IMR-90 (cell line): Measurements from ENCODE around the gene STX2. TPM values are rescaled to one million over a fixed set of nuclear protein-coding genes. Genes with fewer than 3 reads are reported as not detected.

ENCODE experiments used
- ATAC-seq: fragments of 200-7000 bp; cut with Tn5 transposase; 2 replicates; pipeline ENCODE4 v1.9.1; 2020; ENCODE audit warnings: low read depth, mild to moderate bottlenecking, moderate library complexity
- BruUV-seq: library from RNA; stranded (reverse); fragments of 400-500 nt; replicated peaks from 2 replicates; lab custom pipeline; 2021; lab: Mats Ljungman, UMichigan
- CTCF ChIA-PET: fragments of 300-600 bp; formaldehyde crosslinking; extraction: SDS; loops from one replicate; lab custom pipeline; 2021; ENCODE audit warnings: antibody characterized with exemption; lab: Yijun Ruan, JAX
- POLR2A ChIA-PET: fragments of 300-600 bp; sonication (Branson Sonifier 250); formaldehyde crosslinking; loops from one replicate; lab custom pipeline; 2022; ENCODE audit warnings: antibody characterized with exemption; ENCODE audit not compliant: unreplicated experiment; lab: Charles Lee
- DNase-seq: peaks from one replicate; pipeline ENCODE4 v3.0.0; 2013
- H2AFZ ChIP-seq: replicated peaks from 2 replicates; pipeline ENCODE3; 2013; ENCODE audit warnings: low read length, mild to moderate bottlenecking; ENCODE audit not compliant: poor library complexity
- H2AK5ac ChIP-seq: 2 replicates; pipeline ENCODE4 v1.6.1; 2013; ENCODE audit warnings: low read depth, low read length, inconsistent platforms
- H2AK9ac ChIP-seq: replicated peaks from 2 replicates; pipeline ENCODE3; 2013; ENCODE audit warnings: mild to moderate bottlenecking, low read depth, low read length, moderate library complexity; ENCODE audit not compliant: poor library complexity
- H2BK120ac ChIP-seq: 2 replicates; pipeline ENCODE4 v1.6.1; 2013; ENCODE audit warnings: low read depth, low read length, inconsistent platforms
- H2BK15ac ChIP-seq: 3 replicates; pipeline ENCODE4 v1.6.1; 2013; ENCODE audit warnings: low read depth, low read length, inconsistent platforms
- H2BK20ac ChIP-seq: 2 replicates; pipeline ENCODE4 v1.6.1; 2013; ENCODE audit warnings: low read depth, mild to moderate bottlenecking, inconsistent platforms, low read length, moderate library complexity
- H2BK5ac ChIP-seq: 2 replicates; pipeline ENCODE4 v1.6.1; 2013; ENCODE audit warnings: mild to moderate bottlenecking, low read depth, low read length, inconsistent platforms; ENCODE audit not compliant: poor library complexity, severe bottlenecking
- H3K14ac ChIP-seq: replicated peaks from 2 replicates; pipeline ENCODE4 v1.6.1; 2013; ENCODE audit warnings: low read depth, low read length, inconsistent platforms
- H3K18ac ChIP-seq: 2 replicates; pipeline ENCODE4 v1.6.1; 2013; ENCODE audit warnings: low read depth, low read length, control low read depth
- H3K23ac ChIP-seq: 2 replicates; pipeline ENCODE4 v1.6.1; 2013; ENCODE audit warnings: low read depth, low read length, inconsistent platforms
- H3K27ac ChIP-seq: 2 replicates; pipeline ENCODE4 v1.5.1; 2013; ENCODE audit warnings: mild to moderate bottlenecking, control low read depth, low read length; ENCODE audit not compliant: insufficient read depth
- H3K27me3 ChIP-seq: 2 replicates; pipeline ENCODE4 v1.6.1; 2013; ENCODE audit warnings: low read length; ENCODE audit not compliant: control insufficient read depth, insufficient read depth
- H3K36me3 ChIP-seq: 2 replicates; pipeline ENCODE4 v1.6.1; 2013; ENCODE audit warnings: low read length, mixed read lengths; ENCODE audit not compliant: control insufficient read depth, insufficient read depth
- H3K4ac ChIP-seq: 2 replicates; pipeline ENCODE4 v1.6.1; 2013; ENCODE audit warnings: low read depth, low read length, inconsistent platforms
- H3K4me1 ChIP-seq: 2 replicates; pipeline ENCODE4 v1.6.1; 2013; ENCODE audit warnings: low read length, mixed read lengths; ENCODE audit not compliant: control insufficient read depth, insufficient read depth
- H3K4me2 ChIP-seq: 2 replicates; pipeline ENCODE4 v1.6.1; 2013; ENCODE audit warnings: low read depth, mild to moderate bottlenecking, control low read depth, low read length, moderate library complexity
- H3K4me3 ChIP-seq: 2 replicates; pipeline ENCODE4 v1.5.1; 2013; ENCODE audit warnings: low read depth, mild to moderate bottlenecking, control low read depth, low read length, moderate library complexity; ENCODE audit not compliant: insufficient read depth
- H3K56ac ChIP-seq: 2 replicates; pipeline ENCODE4 v1.6.1; 2013; ENCODE audit warnings: low read length, inconsistent platforms; ENCODE audit not compliant: insufficient read depth; ENCODE audit errors: extremely low read depth
- H3K79me1 ChIP-seq, 2 experiments: 2 replicates each; pipeline ENCODE4 v1.6.1; 2013; ENCODE audit warnings: low read length in 2 of 2, inconsistent platforms in 1 of 2, low read depth in 1 of 2
- H3K9ac ChIP-seq: 2 replicates; pipeline ENCODE4 v1.6.1; 2013; ENCODE audit warnings: low read depth, low read length, control low read depth
- H3K9me1 ChIP-seq: 2 replicates; pipeline ENCODE4 v1.6.1; 2013; ENCODE audit warnings: low read length, inconsistent platforms; ENCODE audit not compliant: insufficient read depth
- H3K9me3 ChIP-seq: 2 replicates; pipeline ENCODE4 v1.6.1; 2013; ENCODE audit warnings: low read length; ENCODE audit not compliant: control insufficient read depth, insufficient read depth
- H4K20me1 ChIP-seq: 2 replicates; pipeline ENCODE4 v1.6.1; 2013; ENCODE audit warnings: low read length, inconsistent platforms; ENCODE audit not compliant: insufficient read depth
- H4K5ac ChIP-seq: 2 replicates; pipeline ENCODE4 v1.6.1; 2013; ENCODE audit warnings: mild to moderate bottlenecking, low read depth, low read length, control low read depth
- H4K8ac ChIP-seq, 2 experiments: 2 replicates each; pipeline ENCODE4 v1.6.1; 2013; ENCODE audit warnings: low read depth in 2 of 2, low read length in 2 of 2, control low read depth in 1 of 2, inconsistent platforms in 1 of 2
- H4K91ac ChIP-seq: 2 replicates; pipeline ENCODE4 v1.6.1; 2013; ENCODE audit warnings: low read depth, low read length, inconsistent platforms; ENCODE audit not compliant: insufficient read depth
- BHLHE40 ChIP-seq: fragments of 150-350 bp; IDR thresholded peaks from 2 replicates; pipeline ENCODE4 v1.6.1; 2016; ENCODE audit warnings: mild to moderate bottlenecking, low read depth, low read length
- CEBPB ChIP-seq: IDR thresholded peaks from 2 replicates; pipeline ENCODE4 v1.6.1; 2012; ENCODE audit warnings: low read depth, low read length, improper control_type of control experiment
- CHD1 ChIP-seq: IDR thresholded peaks from 2 replicates; pipeline ENCODE4 v1.6.1; 2012; ENCODE audit warnings: low read depth, low read length, improper control_type of control experiment
- CTCF ChIP-seq: conservative IDR thresholded peaks from 2 replicates; pipeline ENCODE4 v1.5.1; 2012; ENCODE audit warnings: mild to moderate bottlenecking, low read depth, low read length, improper control_type of control experiment
- FOS ChIP-seq: fragments of 150-350 bp; IDR thresholded peaks from 2 replicates; pipeline ENCODE4 v1.6.1; 2016; ENCODE audit warnings: low read depth, low read length
- MAFK ChIP-seq: IDR thresholded peaks from 2 replicates; pipeline ENCODE4 v1.6.1; 2012; ENCODE audit warnings: low read depth, low read length, improper control_type of control experiment
- MAZ ChIP-seq: IDR thresholded peaks from 2 replicates; pipeline ENCODE4 v1.6.1; 2012; ENCODE audit warnings: low read depth, mild to moderate bottlenecking, low read length, improper control_type of control experiment, moderate library complexity, borderline replicate concordance
- MXI1 ChIP-seq: IDR thresholded peaks from 2 replicates; pipeline ENCODE4 v1.6.1; 2012; ENCODE audit warnings: low read depth, mild to moderate bottlenecking, low read length, moderate library complexity, borderline replicate concordance
- NFE2L2 ChIP-seq: fragments of 150-350 bp; IDR thresholded peaks from 2 replicates; pipeline ENCODE4 v1.6.1; 2016; ENCODE audit warnings: low read depth, mild to moderate bottlenecking, low read length
- POLR2A ChIP-seq: IDR thresholded peaks from 2 replicates; pipeline ENCODE4 v1.6.1; 2012; ENCODE audit warnings: mild to moderate bottlenecking, low read depth, low read length
- RAD21 ChIP-seq: IDR thresholded peaks from 2 replicates; pipeline ENCODE4 v1.6.1; 2012; ENCODE audit warnings: low read length, improper control_type of control experiment
- RFX5 ChIP-seq: IDR thresholded peaks from 2 replicates; pipeline ENCODE4 v1.8.0; 2012; ENCODE audit warnings: low read depth, mild to moderate bottlenecking, low read length, moderate library complexity
- SMC3 ChIP-seq: fragments of 150-350 bp; IDR thresholded peaks from 2 replicates; pipeline ENCODE4 v1.6.1; 2016; ENCODE audit warnings: low read depth, mild to moderate bottlenecking, antibody characterized with exemption, low read length, moderate library complexity
- WGBS, 2 experiments: methylation state at CpG; one replicate each; pipeline versions ENCODE4 v1.1.5 to v1.1.7; 2013; ENCODE audit warnings: missing lambda C conversion rate in 2 of 2; ENCODE audit not compliant: insufficient read length in 1 of 2; ENCODE audit errors: extremely low coverage in 2 of 2; 5-methylcytosine and 5-hydroxymethylcytosine counted together
- dilution Hi-C: fragments of 300-500 bp; cut with HindIII; formaldehyde crosslinking; loops from one replicate; pipeline ENCODE4 v1.14.3; 2018; ENCODE audit warnings: low sequenced_read_pairs; ENCODE audit not compliant: unreplicated experiment
- in situ Hi-C: fragments of 300-500 bp; cut with MboI; formaldehyde crosslinking; loops from 3 replicates; pipeline ENCODE4 v1.14.3; 2019; ENCODE audit warnings: low sequenced_read_pairs, inconsistent platforms, mixed read lengths
- intact Hi-C: fragments of 100-400 bp; cut with micrococcal nuclease; formaldehyde crosslinking; loops from 2 replicates; pipeline ENCODE4 v1.10.0; 2022
- polyA plus RNA-seq, 3 experiments: library from polyadenylated mRNA; depleted of rRNA; stranded (reverse); fragments of >200 nt; gene quantifications; 2 replicates each; pipeline ENCODE4 v1.2.3, GENCODE V29; 2012; ENCODE audit warnings: low replicate concordance in 1 of 3
- total RNA-seq: library from RNA; depleted of rRNA; stranded (reverse); fragments of >200 nt; gene quantifications from 2 replicates; pipeline ENCODE4 v1.2.3, GENCODE V29; 2012
- TF ChIP-seq, protein P1 (sequence below): fragments of 150-350 bp; IDR thresholded peaks from 2 replicates; pipeline ENCODE4 v1.6.1; 2016; ENCODE audit warnings: low read depth, mild to moderate bottlenecking, low read length, moderate library complexity, borderline replicate concordance

The STX2 gene
- total and polyA plus RNA-seq, 2 of the 4 experiments (the other 2 are of a cell fraction), result 26.9 to 32.5 TPM

GRCh38 chr12:130859161-130859560 is 20.1 kb upstream of the STX2 start:
- H3K9me1 ChIP-seq, result no peaks in the 10 kb centered on the region
- dilution Hi-C loops (no loop called here), intact Hi-C loops (no loop called here), in situ Hi-C loops (no loop called here)
- ChIA-PET POLR2A (no interaction called here), CTCF (interaction anchor here (0.6 kb wide), 1 partner anchor 18 kb away, joined by 4 read pairs; no protein-coding TSS in a partner anchor)
- H2BK120ac ChIP-seq, result no peak overlapping the region
- H3K4me1 ChIP-seq, result no peaks in the 10 kb centered on the region
- H2AFZ ChIP-seq, result no peak overlapping the region
- H3K4ac ChIP-seq, result no peak overlapping the region
- no peak overlapping the region for H3K23ac ChIP-seq
- H4K8ac ChIP-seq, result no peak overlapping the region
- no peak overlapping the region for H2BK5ac ChIP-seq
- no peak overlapping the region for H2BK20ac ChIP-seq
- H3K79me1 ChIP-seq, result no peaks in the 10 kb centered on the region
- peaks cover 4% of the 10 kb centered on the region; the same call in 1 of the 2 replicates for H3K27me3 ChIP-seq
- no peak overlapping the region for H2BK15ac ChIP-seq
- H4K91ac ChIP-seq, result no peak overlapping the region
- BruUV-seq, result no TSS peak
- no peak for ATAC-seq
- no peaks in the 10 kb centered on the region for H3K36me3 ChIP-seq
- no peak overlapping the region for H4K5ac ChIP-seq
- H3K4me2 ChIP-seq, result no peak overlapping the region
- H3K14ac ChIP-seq, result no peak overlapping the region
- no peak overlapping the region for H3K18ac ChIP-seq
- H3K4me3 ChIP-seq, result no peak overlapping the region
- no peak overlapping the region for H2AK9ac ChIP-seq
- peaks cover 6% of the 10 kb centered on the region for H3K9me3 ChIP-seq
- TF ChIP-seq CHD1, result no peak
- no peak for TF ChIP-seq POLR2A
- no peak for TF ChIP-seq CEBPB
- TF ChIP-seq CTCF, result no peak
- TF ChIP-seq, protein P1, sequence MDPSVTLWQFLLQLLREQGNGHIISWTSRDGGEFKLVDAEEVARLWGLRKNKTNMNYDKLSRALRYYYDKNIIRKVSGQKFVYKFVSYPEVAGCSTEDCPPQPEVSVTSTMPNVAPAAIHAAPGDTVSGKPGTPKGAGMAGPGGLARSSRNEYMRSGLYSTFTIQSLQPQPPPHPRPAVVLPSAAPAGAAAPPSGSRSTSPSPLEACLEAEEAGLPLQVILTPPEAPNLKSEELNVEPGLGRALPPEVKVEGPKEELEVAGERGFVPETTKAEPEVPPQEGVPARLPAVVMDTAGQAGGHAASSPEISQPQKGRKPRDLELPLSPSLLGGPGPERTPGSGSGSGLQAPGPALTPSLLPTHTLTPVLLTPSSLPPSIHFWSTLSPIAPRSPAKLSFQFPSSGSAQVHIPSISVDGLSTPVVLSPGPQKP, result no peak
- TF ChIP-seq NFE2L2, result no peak
- TF ChIP-seq MAFK, result no peak
- TF ChIP-seq FOS, result no peak
- no peak for TF ChIP-seq RAD21
- no peak for TF ChIP-seq BHLHE40
- no peak for TF ChIP-seq RFX5
- TF ChIP-seq MXI1, result no peak
- no peak for TF ChIP-seq MAZ
- TF ChIP-seq SMC3, result no peak
- no peak overlapping the region for H2AK5ac ChIP-seq
- DNase-seq, result no peak
- no peak overlapping the region for H3K56ac ChIP-seq
- no peaks in the 10 kb centered on the region for H4K20me1 ChIP-seq
- H3K27ac ChIP-seq, result no peak overlapping the region
- H3K9ac ChIP-seq, result no peak overlapping the region
- WGBS, 2 experiments, result no CpG with 5 or more reads among the region's 6 CpGs
